Astrocyte of the cerebellum (primary cell): ENCODE results near the gene PLEKHB1.

Experiments
- DNase-seq: peaks from one replicate; pipeline ENCODE4 v3.0.0-alpha.2; 2011; ENCODE audit warnings: low read depth
- H3K4me3 ChIP-seq: 2 replicates; pipeline ENCODE4 v1.5.1; 2011; ENCODE audit warnings: mild to moderate bottlenecking, low read depth, low read length, moderate library complexity
- CTCF ChIP-seq: IDR thresholded peaks from 2 replicates; pipeline ENCODE4 v1.5.1; 2012; ENCODE audit warnings: low read length, low read depth, moderate library complexity, mild to moderate bottlenecking; ENCODE audit errors: missing control alignments
- in situ Hi-C: cut with HindIII; loops from 2 replicates; pipeline ENCODE4 v1.10.0; 2017; ENCODE audit warnings: low sequenced_read_pairs

Gene PLEKHB1

GRCh38 chr11:73656985-73657384 lies 10.6 kb downstream of the PLEKHB1 start:
- no peak for TF ChIP-seq CTCF
- no peak for DNase-seq
- H3K4me3 ChIP-seq, result no peak overlapping the region
- in situ Hi-C loops, result no loop called here

- no peak for DNase-seq
- TF ChIP-seq CTCF, result no peak
- in situ Hi-C loops, result no loop called here
- no peak overlapping the region for H3K4me3 ChIP-seq
These were observed 13.6 kb downstream of the PLEKHB1 start for GRCh38 chr11:73659961-73660360.

GRCh38 chr11:73660497-73661034 lies 14.2 kb downstream of the PLEKHB1 start:
- peak overlapping the region; percentile 30 for H3K4me3 ChIP-seq
- no peak for TF ChIP-seq CTCF
- DNase-seq, result no peak
- in situ Hi-C loops, result no loop called here

DNA sequence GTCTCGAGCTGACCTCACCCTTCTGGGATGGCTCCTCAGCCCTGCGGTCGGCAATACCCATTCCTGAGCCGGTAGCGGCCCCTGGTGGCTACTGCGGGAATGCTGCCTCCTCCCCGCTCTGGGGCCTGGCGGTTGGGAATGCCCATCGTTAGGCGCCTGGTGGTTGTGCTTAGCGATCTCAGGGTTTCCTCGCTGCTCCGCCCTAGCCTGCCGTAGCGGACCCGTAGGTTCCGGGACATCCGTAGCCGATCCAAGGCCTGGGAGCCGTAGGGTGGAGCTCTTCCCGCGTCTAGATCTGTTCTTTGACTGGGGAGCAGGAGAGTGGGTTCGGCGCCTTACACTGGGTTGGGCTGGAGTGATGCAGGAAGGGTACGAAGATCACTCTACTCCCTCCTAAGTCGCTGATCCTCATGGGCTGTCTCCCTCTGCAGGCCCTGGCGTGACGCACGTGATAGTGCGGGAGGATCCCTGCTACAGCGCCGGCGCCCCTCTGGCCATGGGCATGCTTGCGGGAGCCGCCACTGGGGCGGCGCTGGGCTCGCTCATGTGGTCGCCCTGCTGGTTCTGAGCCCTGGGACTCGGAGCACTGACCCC lies 14.8 kb downstream of the PLEKHB1 start:
- peak overlapping the region; percentile 30 for H3K4me3 ChIP-seq
- peak; percentile 90 for TF ChIP-seq CTCF
- DNase-seq, result peak; percentile 59
- in situ Hi-C loops, result no loop called here

DNA sequence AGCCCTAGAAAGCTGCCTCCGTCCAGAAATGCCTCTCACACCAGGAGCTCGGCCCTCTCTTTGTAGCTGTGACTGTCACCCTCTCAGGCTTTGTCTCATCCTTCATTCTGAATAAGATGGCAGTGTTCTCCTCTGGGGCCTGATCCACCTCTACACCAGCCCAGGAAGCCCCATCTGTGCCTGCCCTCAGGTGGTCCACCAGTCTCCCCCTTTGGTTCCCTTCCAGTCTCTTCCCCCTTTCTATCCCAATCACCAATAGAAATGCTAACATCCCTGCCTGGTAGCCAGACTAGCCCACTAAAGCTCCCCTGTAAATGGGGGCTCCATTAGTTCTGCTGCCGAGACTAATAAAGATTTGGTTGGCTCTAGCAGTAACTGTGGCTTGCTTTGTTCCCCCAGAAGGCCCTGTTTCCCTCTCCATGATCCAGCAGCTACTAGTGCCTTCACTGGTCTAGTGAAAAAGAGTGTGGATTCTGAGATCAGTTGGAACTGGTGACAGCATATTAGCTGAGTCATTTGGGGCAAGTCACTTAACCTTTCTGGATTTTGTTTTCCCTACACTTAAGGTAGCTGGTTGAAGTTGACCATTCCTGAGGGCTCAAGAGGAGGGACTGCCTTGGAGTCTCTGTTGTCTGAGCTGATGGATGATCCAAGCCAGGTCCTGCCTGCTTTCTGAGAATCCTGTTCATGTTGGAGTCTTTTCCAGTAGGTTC lies 16.2 kb downstream of the PLEKHB1 start:
- no peak for TF ChIP-seq CTCF
- in situ Hi-C loops, result no loop called here
- DNase-seq, result no peak
- no peak overlapping the region for H3K4me3 ChIP-seq

- in situ Hi-C loops, result no loop called here
- no peak for TF ChIP-seq CTCF
- DNase-seq, result no peak
- H3K4me3 ChIP-seq, result no peak overlapping the region
These were observed 17.5 kb downstream of the PLEKHB1 start for GRCh38 chr11:73663604-73664495.
